GM23338 (cell line): ENCODE measurements around the gene WDR54. TPM values are rescaled to one million over a fixed set of nuclear protein-coding genes. Genes with fewer than 3 reads are reported as not detected.

ENCODE experiments used
- ATAC-seq: fragments of 200-7000 bp; cut with Tn5 transposase; 3 replicates; pipeline ENCODE4 v1.9.1; 2020
- DNase-seq: peaks from one replicate; pipeline ENCODE4 v3.0.0-alpha.2; 2015; ENCODE audit warnings: low spot score
- H2AFZ ChIP-seq: fragments of 200-600 bp; sonication (generic); 2 replicates; pipeline ENCODE4 v1.8.0; 2016; ENCODE audit warnings: antibody characterized with exemption, mild to moderate bottlenecking, moderate library complexity
- H3F3A ChIP-seq: fragments of 200-600 bp; sonication (generic); replicated peaks from 2 replicates; pipeline ENCODE4 v1.8.0; 2017; ENCODE audit warnings: antibody characterized with exemption, mixed run types, low read depth
- H3K27ac ChIP-seq: fragments of 200-600 bp; sonication (generic); 2 replicates; pipeline ENCODE4 v1.6.1; 2016; ENCODE audit warnings: low read depth
- H3K27me3 ChIP-seq: fragments of 200-600 bp; sonication (generic); 2 replicates; pipeline ENCODE4 v1.8.0; 2016; ENCODE audit warnings: mild to moderate bottlenecking, mixed run types, moderate library complexity; ENCODE audit not compliant: insufficient read depth
- H3K36me3 ChIP-seq: fragments of 200-600 bp; sonication (generic); 2 replicates; pipeline ENCODE4 v1.8.0; 2016; ENCODE audit warnings: mild to moderate bottlenecking; ENCODE audit not compliant: insufficient read depth
- H3K4me1 ChIP-seq: fragments of 200-600 bp; sonication (generic); 2 replicates; pipeline ENCODE4 v1.8.0; 2016; ENCODE audit warnings: mild to moderate bottlenecking, moderate library complexity; ENCODE audit not compliant: insufficient read depth
- H3K4me2 ChIP-seq: fragments of 200-600 bp; sonication (generic); 2 replicates; pipeline ENCODE4 v1.7.1; 2017; ENCODE audit warnings: mixed run types
- H3K4me3 ChIP-seq: fragments of 200-600 bp; sonication (generic); 2 replicates; pipeline ENCODE4 v1.6.1; 2016; ENCODE audit warnings: mixed run types
- H3K79me2 ChIP-seq: fragments of 200-600 bp; sonication (generic); replicated peaks from 2 replicates; pipeline ENCODE4 v1.8.0; 2017; ENCODE audit warnings: mild to moderate bottlenecking; ENCODE audit not compliant: insufficient read depth
- H3K9me2 ChIP-seq: fragments of 200-600 bp; sonication (generic); 2 replicates; pipeline ENCODE4 v1.8.0; 2017; ENCODE audit not compliant: insufficient read depth
- H4K20me1 ChIP-seq: fragments of 200-600 bp; sonication (generic); replicated peaks from 2 replicates; pipeline ENCODE4 v1.8.0; 2017; ENCODE audit warnings: mild to moderate bottlenecking; ENCODE audit not compliant: insufficient read depth
- H3K27ac Mint-ChIP-seq: 2 replicates; pipeline ENCODE4 v1.8.0; 2020; ENCODE audit warnings: inconsistent platforms, mild to moderate bottlenecking, moderate library complexity, mixed read lengths
- H3K27me3 Mint-ChIP-seq: 3 replicates; pipeline ENCODE4 v1.8.0; 2022; ENCODE audit warnings: low read depth, mild to moderate bottlenecking, moderate library complexity, mixed read lengths, inconsistent platforms; ENCODE audit not compliant: insufficient read depth, poor library complexity
- H3K36me3 Mint-ChIP-seq: 3 replicates; pipeline ENCODE4 v1.8.0; 2021; ENCODE audit warnings: low read depth, mild to moderate bottlenecking, inconsistent platforms, moderate library complexity, mixed read lengths
- H3K4me1 Mint-ChIP-seq: 3 replicates; pipeline ENCODE4 v1.8.0; 2020; ENCODE audit warnings: mild to moderate bottlenecking, inconsistent platforms, mixed read lengths
- H3K4me3 Mint-ChIP-seq: 3 replicates; pipeline ENCODE4 v1.8.0; 2021; ENCODE audit warnings: moderate library complexity, mild to moderate bottlenecking, inconsistent platforms, mixed read lengths
- H3K9me3 Mint-ChIP-seq: 3 replicates; pipeline ENCODE4 v1.8.0; 2020; ENCODE audit warnings: moderate library complexity, mild to moderate bottlenecking, inconsistent platforms, mixed read lengths
- EZH2 ChIP-seq: fragments of 200-600 bp; sonication (generic); IDR thresholded peaks from one replicate; pipeline ENCODE4 v1.8.0; 2017; ENCODE audit warnings: antibody characterized with exemption, mild to moderate bottlenecking, low read depth; ENCODE audit not compliant: unreplicated experiment
- NANOG ChIP-seq: IDR thresholded peaks from 2 replicates; pipeline ENCODE4 v1.6.1; 2016; ENCODE audit warnings: antibody characterized with exemption, borderline replicate concordance
- POLR2AphosphoS5 ChIP-seq: IDR thresholded peaks from 2 replicates; pipeline ENCODE4 v1.6.1; 2016; ENCODE audit warnings: antibody characterized with exemption, low read depth
- ZNF114 ChIP-seq: fragments of 250-450 bp; sonication (Bioruptor Pico); IDR thresholded peaks from 2 replicates; pipeline ENCODE4 v1.5.0; 2020; ENCODE audit warnings: mild to moderate bottlenecking, moderate library complexity
- ZNF331 ChIP-seq: fragments of 250-450 bp; sonication (Bioruptor Pico); IDR thresholded peaks from 2 replicates; pipeline ENCODE4 v1.5.0; 2020; ENCODE audit warnings: low read depth, mild to moderate bottlenecking, moderate library complexity
- ZNF462 ChIP-seq: fragments of 250-450 bp; sonication (Bioruptor Pico); IDR thresholded peaks from 2 replicates; pipeline ENCODE4 v1.5.0; 2020; ENCODE audit warnings: mild to moderate bottlenecking, moderate library complexity
- polyA plus RNA-seq: library from polyadenylated mRNA; unstranded; fragments of >200 nt; fragmentation: Nextera tagmentation; extraction: Ambion mirVana; gene quantifications from 2 replicates; pipeline ENCODE4 v1.2.1, GENCODE V29; 2016
- total RNA-seq: library from RNA; depleted of rRNA; stranded (reverse); fragments of >200 nt; shearing (Covaris generic); gene quantifications from 2 replicates; pipeline ENCODE4 v1.2.3, GENCODE V29; 2014

WDR54 gene
- total and polyA plus RNA-seq, 2 experiments from 2014 or later, result 41.3 to 42.6 TPM

- Histone ChIP-seq H3F3A (peaks cover 9% of the 10 kb centered on the region; the same call in 1 of the 2 replicates), H2AFZ (no peak overlapping the region), H3K79me2 (no peaks in the 10 kb centered on the region), H3K4me1 (no peaks in the 10 kb centered on the region; the same call in 1 of the 2 replicates), H3K27me3 (no peaks in the 10 kb centered on the region), H3K36me3 (no peaks in the 10 kb centered on the region), H4K20me1 (no peaks in the 10 kb centered on the region), H3K9me2 (no peaks in the 10 kb centered on the region), H3K4me2 (no peak overlapping the region), H3K27ac (no peak overlapping the region), H3K4me3 (no peak overlapping the region)
- no peak overlapping the region for H3K27ac Mint-ChIP-seq
- no peak for DNase-seq
- no peaks in the 10 kb centered on the region for H3K36me3 Mint-ChIP-seq
- H3K4me1 Mint-ChIP-seq, result no peaks in the 10 kb centered on the region; the same call in 2 of the 3 replicates
- peaks cover 2% of the 10 kb centered on the region for H3K27me3 Mint-ChIP-seq
- no peak for ATAC-seq
- no peak for TF ChIP-seq EZH2
- no peak for TF ChIP-seq NANOG
- TF ChIP-seq ZNF331 (CRISPR knock-in tag), result no peak
- TF ChIP-seq POLR2AphosphoS5, result no peak
- TF ChIP-seq ZNF114 (CRISPR knock-in tag), result no peak
- no peak for TF ChIP-seq ZNF462 (CRISPR knock-in tag)
- H3K4me3 Mint-ChIP-seq, result no peak overlapping the region; the same call in 2 of the 3 replicates
- H3K9me3 Mint-ChIP-seq, result no peaks in the 10 kb centered on the region; the same call in 2 of the 3 replicates
Measured at GRCh38 chr2:74448771-74449170, 27.2 kb downstream of the WDR54 start.
